ENCODE data around the gene RABGAP1L. TPM values are rescaled to one million over a fixed set of nuclear protein-coding genes. Genes with fewer than 3 reads are reported as not detected.
"Not testable (repeated sequence)": the region's sequence is repeated elsewhere in the genome, so short reads cannot be mapped to it uniquely, and the experiment has no call there.

Gene RABGAP1L
- total and polyA plus RNA-seq, 11 donors, result 18.6 to 195 (median 98.4) TPM

GRCh38 chr1:174135211-174135610 is 24.1 kb upstream of the RABGAP1L start:
- Histone ChIP-seq H3K4me1 (no peaks in the 10 kb centered on the region), H3K27me3 (no peaks in the 10 kb centered on the region), H3K9me3 (peaks cover 0 to 10% (median 0%) of the 10 kb centered on the region in 12 donors), H3K27ac (no peak overlapping the region), H3K4me3 (no peak overlapping the region), H3K36me3 (no peaks in the 10 kb centered on the region)
- 41 to 67% (median 62%) methylated on average over 2 of the region's 2 CpGs for WGBS, 4 donors
- intact Hi-C loops (cut with DNase I), result no loop called here
- DNase-seq, result no peak
- no peak for TF ChIP-seq CTCF (IDR thresholded peaks at IDR 0.05)
- no peak for TF ChIP-seq POLR2A (IDR thresholded peaks at IDR 0.05)
- no peak for ATAC-seq

GRCh38 chr1:174136714-174137113 is 22.6 kb upstream of the RABGAP1L start:
- intact Hi-C loops (cut with DNase I), result no loop called here
- 86 to 94% (median 90%) methylated on average over 1 of the region's 1 CpG for WGBS, 4 donors
- no peak for ATAC-seq
- H3K4me3 ChIP-seq, result no peak overlapping the region
- H3K36me3 ChIP-seq, result no peaks in the 10 kb centered on the region
- H3K27me3 ChIP-seq, result no peaks in the 10 kb centered on the region
- TF ChIP-seq CTCF (IDR thresholded peaks at IDR 0.05), result no peak
- no peak for TF ChIP-seq POLR2A (IDR thresholded peaks at IDR 0.05)
- peaks cover 0 to 10% (median 0%) of the 10 kb centered on the region in 12 donors for H3K9me3 ChIP-seq
- no peaks in the 10 kb centered on the region for H3K4me1 ChIP-seq
- DNase-seq, result no peak
- no peak overlapping the region for H3K27ac ChIP-seq

DNA sequence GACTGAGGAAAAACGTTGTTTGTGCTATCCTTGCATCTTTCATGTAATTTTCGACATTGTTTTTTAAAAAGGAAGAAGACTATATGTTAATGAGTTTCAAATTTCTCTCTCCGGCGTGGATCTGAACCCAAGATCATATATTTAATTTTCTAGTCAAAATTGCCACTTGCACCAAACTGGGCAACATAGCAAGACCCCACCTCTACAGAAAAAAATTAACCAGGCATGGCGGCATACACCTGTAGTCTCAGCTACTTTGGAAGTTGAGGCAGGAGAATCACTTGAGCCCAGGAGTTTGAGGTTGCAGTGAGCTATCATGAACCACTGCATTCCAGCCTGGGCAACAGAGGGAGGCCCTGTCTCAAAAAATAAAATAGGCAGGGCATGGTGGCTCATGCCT is 16.5 kb upstream of the RABGAP1L start:
- intact Hi-C loops (cut with DNase I), result no loop called here
- H3K36me3 ChIP-seq, result no peaks in the 10 kb centered on the region

GRCh38 chr1:174143727-174144396 is 15.5 kb upstream of the RABGAP1L start:
- H3K36me3 ChIP-seq; ATAC-seq; H3K27ac ChIP-seq; H3K4me1 ChIP-seq; intact Hi-C loops (cut with DNase I); H3K4me3 ChIP-seq; H3K27me3 ChIP-seq; DNase-seq: not testable (repeated sequence)
- 72 to 86% (median 79%) methylated on average over 10 to 12 of the region's 12 CpGs for WGBS, 4 donors
- peaks cover 0 to 11% (median 0%) of the 10 kb centered on the region in 12 donors for H3K9me3 ChIP-seq

More for the DNA sequence above, 16.5 kb upstream of the RABGAP1L start:
- no peak overlapping the region for H3K27ac ChIP-seq
- ATAC-seq (no peak), DNase-seq (no peak)
- peaks cover 0 to 11% (median 0%) of the 10 kb centered on the region in 12 donors for H3K9me3 ChIP-seq
- no peaks in the 10 kb centered on the region for H3K27me3 ChIP-seq
- H3K4me1 ChIP-seq, result peaks cover 0 to 4% (median 0%) of the 10 kb centered on the region in 12 donors
- TF ChIP-seq CTCF (IDR thresholded peaks at IDR 0.05), result no peak
- TF ChIP-seq POLR2A (IDR thresholded peaks at IDR 0.05), result no peak
- WGBS, 4 donors, result 90 to 92% (median 91%) methylated on average over 5 of the region's 5 CpGs
- no peak overlapping the region for H3K4me3 ChIP-seq

DNA sequence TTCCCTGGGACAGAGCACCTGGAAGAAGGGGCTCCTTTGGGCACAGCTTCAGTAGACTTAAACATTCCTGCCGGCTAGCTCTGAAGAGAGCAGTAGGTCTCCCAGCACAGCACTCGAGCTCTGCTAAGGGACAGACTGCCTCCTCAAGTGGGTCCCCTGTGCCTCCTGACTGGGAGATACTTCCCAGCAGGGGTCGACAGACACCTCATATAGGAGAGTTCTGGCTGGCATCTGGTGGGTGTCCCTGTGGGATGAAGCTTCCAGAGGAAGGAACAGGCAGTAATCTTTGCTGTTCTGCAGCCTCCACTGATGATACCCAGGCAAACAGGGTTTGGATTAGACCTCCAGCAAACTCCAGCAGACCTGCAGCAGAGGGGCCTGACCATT is 14.9 kb upstream of the RABGAP1L start:
- intact Hi-C loops (cut with DNase I); DNase-seq; H3K4me3 ChIP-seq; ATAC-seq; H3K36me3 ChIP-seq; H3K27ac ChIP-seq; H3K27me3 ChIP-seq; H3K4me1 ChIP-seq: not testable (repeated sequence)
- H3K9me3 ChIP-seq, result peaks cover 0 to 14% (median 0%) of the 10 kb centered on the region in 12 donors
- WGBS, 4 donors, result 69 to 93% (median 85%) methylated on average over 3 of the region's 3 CpGs
